ENCODE measurements around the gene NFE2L2. TPM values are rescaled to one million over a fixed set of nuclear protein-coding genes. Genes with fewer than 3 reads are reported as not detected.

The NFE2L2 gene
- total and polyA plus RNA-seq, 9 of the 15 experiments (the other 6 are each of a cell fraction or from before 2014, with no cell fraction given): 29.3 to 120 (median 59.3) TPM

GRCh38 chr2:177245010-177245422 lies 19.5 kb downstream of the NFE2L2 start (continued):
- TF ChIP-seq ZBTB33 (CRISPR knock-in tag; IDR thresholded peaks at IDR 0.05) (0 out of 2 replicates have a peak, but pooled peaks have one; percentile 1), JUND (IDR thresholded peaks at IDR 0.05; ENCODE audit: borderline replicate concordance, low read depth, low read length) (peak; percentile 96), JUND (tag; IDR thresholded peaks at IDR 0.05; ENCODE audit: borderline replicate concordance, low read depth, low read length) (peak; percentile 97), HDAC3 (IDR thresholded peaks at IDR 0.05; ENCODE audit: borderline replicate concordance, partially characterized antibody) (peak; percentile 38), MTA1 (IDR thresholded peaks at IDR 0.05; ENCODE audit: borderline replicate concordance) (peak; percentile 47; the same call in 1 of the 2 replicates), RCOR1 (IDR thresholded peaks at IDR 0.05; ENCODE audit: borderline replicate concordance in 1 of 2, low read depth in 2 of 2, low read length in 2 of 2) (peak in 1 of 2 experiments; percentile 24; a peak in 1 of 4 replicates), EWSR1 (IDR thresholded peaks at IDR 0.05; ENCODE audit: borderline replicate concordance, low read depth, partially characterized antibody) (no peak), ZNF584 (CRISPR knock-in tag; IDR thresholded peaks at IDR 0.05; ENCODE audit: low read depth) (peak; percentile 62; the same call in 1 of the 2 replicates), ATF7 (IDR thresholded peaks at IDR 0.05) (peak; percentile 74; the same call in 1 of the 2 replicates)

Measured in K562 (cell line).